GM18870 (cell line): Measurements from ENCODE around the gene SPRR2F.

Experiments
- ATAC-seq: cut with Tn5 transposase; IDR thresholded peaks from one replicate; pipeline ENCODE4 v1.9.1; 2021; ENCODE audit warnings: moderate library complexity; ENCODE audit not compliant: unreplicated experiment

SPRR2F gene

GRCh38 chr1:153081736-153082135, 31.6 kb downstream of the SPRR2F start:
- no peak for ATAC-seq

GRCh38 chr1:153072806-153073726, 40.2 kb downstream of the SPRR2F start:
- no peak for ATAC-seq

- ATAC-seq = no peak
Measured at GRCh38 chr1:153071511-153071910, 41.8 kb downstream of the SPRR2F start, which contains the start of gene SPRR2B. Gene SPRR2B (minus strand): TSS chr1:153071611. CDS start chr1:153070839, 772 bp downstream.

- no peak for ATAC-seq
Measured at GRCh38 chr1:153070243-153070642, 43.1 kb downstream of the SPRR2F start.
